ENCODE results near the gene ACTL6B.

DNA sequence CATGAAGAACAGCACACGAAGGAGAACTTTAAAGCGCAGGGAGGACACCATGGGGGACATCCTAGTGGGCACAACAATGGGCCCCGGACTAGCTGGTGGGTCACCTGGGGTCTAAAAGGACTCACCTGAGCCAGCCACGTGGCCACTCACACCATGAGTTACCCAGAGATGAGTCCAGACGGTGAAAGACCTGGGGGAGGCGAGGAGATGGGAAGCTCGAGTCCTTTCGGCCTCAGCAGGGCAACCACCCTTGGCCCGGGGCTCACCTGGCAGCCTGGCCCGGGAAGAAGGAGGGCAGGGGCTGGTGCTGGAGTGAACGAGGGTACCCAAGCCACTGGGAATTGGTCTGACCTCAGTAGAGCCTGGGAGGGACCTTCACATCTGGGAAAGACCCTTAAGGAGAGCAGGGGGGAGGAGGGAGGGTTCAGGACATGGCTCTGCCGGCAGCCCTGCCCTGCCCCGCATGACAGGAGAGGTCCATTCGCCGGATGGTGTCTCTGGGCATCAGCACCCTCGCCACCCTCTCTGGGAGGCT is 32.1 kb upstream of the ACTL6B start:
- TF ChIP-seq CTCF (IDR thresholded peaks at IDR 0.05; ENCODE audit: poor library complexity, severe bottlenecking) = no peak
- no peak for TF ChIP-seq RAD21 (conservative IDR thresholded peaks at IDR 0.05)

Measured in neural cell (in vitro differentiated cells).